ENCODE results near the gene ZNF829.

ZNF829 gene

GRCh38 chr19:36894849-36895383 lies 21.2 kb downstream of the ZNF829 start:
- Histone ChIP-seq H3F3A (ENCODE audit: control insufficient read depth, insufficient read depth) (no peaks in the 10 kb centered on the region), H3K79me2 (ENCODE audit: control insufficient read depth, low read length) (no peaks in the 10 kb centered on the region), H3K9me3 (ENCODE audit: control insufficient read depth, insufficient read depth, low read length) (peaks cover 27% of the 10 kb centered on the region), H3K4me1 (ENCODE audit: control insufficient read depth, low read length) (no peaks in the 10 kb centered on the region), H4K20me1 (ENCODE audit: control insufficient read depth, insufficient read depth, low read depth, low read length) (no peaks in the 10 kb centered on the region), H3K4me2 (ENCODE audit: low read length) (no peak overlapping the region), H3K27ac (ENCODE audit: low read depth, low read length) (no peak overlapping the region), H3K27me3 (ENCODE audit: control insufficient read depth, low read length) (no peaks in the 10 kb centered on the region), H3K36me3 (ENCODE audit: control insufficient read depth, low read length) (no peaks in the 10 kb centered on the region), H3K4me3 (ENCODE audit: low read length) (no peak overlapping the region), H3K9me2 (replicated peaks; ENCODE audit: control insufficient read depth, low read length) (no peaks in the 10 kb centered on the region)
- no peak for TF ChIP-seq EZH2phosphoT487 (IDR thresholded peaks at IDR 0.05; ENCODE audit: borderline replicate concordance, low read length)
- no peak for TF ChIP-seq CTCF (IDR thresholded peaks at IDR 0.05; ENCODE audit: low read depth, low read length, poor library complexity, severe bottlenecking)

GRCh38 chr19:36891768-36892357 lies 24.2 kb downstream of the ZNF829 start:
- Histone ChIP-seq H3K27ac (ENCODE audit: low read depth, low read length) (no peak overlapping the region), H3K9me3 (ENCODE audit: control insufficient read depth, insufficient read depth, low read length) (peaks cover 27% of the 10 kb centered on the region), H3K27me3 (ENCODE audit: control insufficient read depth, low read length) (no peaks in the 10 kb centered on the region), H3K4me1 (ENCODE audit: control insufficient read depth, low read length) (no peaks in the 10 kb centered on the region), H3K9me2 (replicated peaks; ENCODE audit: control insufficient read depth, low read length) (no peaks in the 10 kb centered on the region), H3F3A (ENCODE audit: control insufficient read depth, insufficient read depth) (no peaks in the 10 kb centered on the region), H3K4me3 (ENCODE audit: low read length) (no peak overlapping the region), H3K36me3 (ENCODE audit: control insufficient read depth, low read length) (no peaks in the 10 kb centered on the region), H3K79me2 (ENCODE audit: control insufficient read depth, low read length) (no peaks in the 10 kb centered on the region), H3K4me2 (ENCODE audit: low read length) (no peak overlapping the region), H4K20me1 (ENCODE audit: control insufficient read depth, insufficient read depth, low read depth, low read length) (no peaks in the 10 kb centered on the region)
- TF ChIP-seq EZH2phosphoT487 (IDR thresholded peaks at IDR 0.05; ENCODE audit: borderline replicate concordance, low read length) (no peak), CTCF (IDR thresholded peaks at IDR 0.05; ENCODE audit: low read depth, low read length, poor library complexity, severe bottlenecking) (no peak)

GRCh38 chr19:36876993-36877938 lies 38.8 kb downstream of the ZNF829 start:
- peaks cover 25% of the 10 kb centered on the region for H3K9me3 ChIP-seq (ENCODE audit: control insufficient read depth, insufficient read depth, low read length)
- H3K27ac ChIP-seq (ENCODE audit: low read depth, low read length) = no peak overlapping the region
- no peaks in the 10 kb centered on the region for H3K36me3 ChIP-seq (ENCODE audit: control insufficient read depth, low read length)

More at GRCh38 chr19:36876993-36877938, 38.8 kb downstream of the ZNF829 start:
- Histone ChIP-seq H4K20me1 (ENCODE audit: control insufficient read depth, insufficient read depth, low read depth, low read length) (no peaks in the 10 kb centered on the region), H3K4me2 (ENCODE audit: low read length) (no peak overlapping the region), H3K9me2 (replicated peaks; ENCODE audit: control insufficient read depth, low read length) (no peaks in the 10 kb centered on the region), H3K4me3 (ENCODE audit: low read length) (no peak overlapping the region), H3F3A (ENCODE audit: control insufficient read depth, insufficient read depth) (no peaks in the 10 kb centered on the region), H3K4me1 (ENCODE audit: control insufficient read depth, low read length) (no peaks in the 10 kb centered on the region), H3K27me3 (ENCODE audit: control insufficient read depth, low read length) (no peaks in the 10 kb centered on the region), H3K79me2 (ENCODE audit: control insufficient read depth, low read length) (no peaks in the 10 kb centered on the region)
- TF ChIP-seq EZH2phosphoT487 (IDR thresholded peaks at IDR 0.05; ENCODE audit: borderline replicate concordance, low read length) (no peak), CTCF (IDR thresholded peaks at IDR 0.05; ENCODE audit: low read depth, low read length, poor library complexity, severe bottlenecking) (no peak)

All from DOHH2 (cell line).